ENCODE data around the gene NPR3. TPM values are rescaled to one million over a fixed set of nuclear protein-coding genes. Genes with fewer than 3 reads are reported as not detected.

NPR3 gene
- total RNA-seq, 1 experiment from 2014 or later: not detected

- no peak overlapping the region for H2BK120ac ChIP-seq (ENCODE audit: low read depth, low read length, poor library complexity, severe bottlenecking)
- H3K4me3 Mint-ChIP-seq: no peak overlapping the region
Observed at GRCh38 chr5:32721626-32722025, 10.5 kb downstream of the NPR3 start.

More at GRCh38 chr5:32721626-32722025, 10.5 kb downstream of the NPR3 start:
- Histone ChIP-seq H2BK20ac (ENCODE audit: low read depth, low read length, poor library complexity, severe bottlenecking) (no peak overlapping the region), H3K14ac (ENCODE audit: insufficient read depth, low read length) (no peak overlapping the region), H4K8ac (replicated peaks; ENCODE audit: insufficient read length, low read depth, low read length) (no peak overlapping the region), H3K23ac (ENCODE audit: insufficient read length, low read depth, low read length) (no peak overlapping the region), H3K23me2 (ENCODE audit: insufficient read length, low read depth, low read length, poor library complexity, severe bottlenecking) (no peaks in the 10 kb centered on the region), H3K18ac (ENCODE audit: insufficient read length, low read depth, low read length) (no peak overlapping the region), H4K91ac (ENCODE audit: insufficient read length, low read depth, low read length) (no peak overlapping the region), H2BK5ac (ENCODE audit: insufficient read length, low read length) (no peak overlapping the region), H3K9me3 (ENCODE audit: control insufficient read depth, low read depth, low read length) (no peaks in the 10 kb centered on the region), H3K79me2 (ENCODE audit: insufficient read depth, low read length) (no peaks in the 10 kb centered on the region), H4K5ac (ENCODE audit: insufficient read length, low read depth, low read length) (no peak overlapping the region), H3K4ac (ENCODE audit: low read depth, low read length) (no peak overlapping the region), H3K27me3 (ENCODE audit: insufficient read depth, low read length) (no peaks in the 10 kb centered on the region), H3K4me1 (ENCODE audit: insufficient read depth, low read length) (no peaks in the 10 kb centered on the region), H2BK12ac (ENCODE audit: insufficient read length, low read depth, low read length) (no peak overlapping the region), H2BK15ac (ENCODE audit: low read depth, low read length) (no peak overlapping the region), H3K79me1 (ENCODE audit: insufficient read depth, low read depth, low read length, poor library complexity, severe bottlenecking) (no peaks in the 10 kb centered on the region), H3K4me2 (ENCODE audit: insufficient read depth, insufficient read length, low read length) (no peak overlapping the region), H4K20me1 (ENCODE audit: control insufficient read depth, insufficient read depth, insufficient read length) (no peaks in the 10 kb centered on the region), H2AK5ac (ENCODE audit: insufficient read length, low read length) (no peak overlapping the region), H3K9ac (ENCODE audit: extremely low read depth, insufficient read length, low read length) (no peak overlapping the region), H3K27ac (ENCODE audit: insufficient read length, low read depth, low read length) (no peak overlapping the region), H3K56ac (ENCODE audit: insufficient read length, low read depth, low read length) (no peak overlapping the region), H3T11ph (ENCODE audit: low read length) (no peak overlapping the region), H2AFZ (ENCODE audit: low read length) (no peak overlapping the region)
- TF ChIP-seq CTCF (conservative IDR thresholded peaks at IDR 0.05): no peak
- Mint-ChIP-seq H3K9me3 (peaks cover 2 to 12% of the 10 kb centered on the region in 2 experiments; a peak in 4 of 5 replicates), H3K36me3 (ENCODE audit: insufficient read depth in 1 of 3, low read depth in 3 of 3) (no peaks in the 10 kb centered on the region; a peak in 2 of 7 replicates), H3K27ac (no peak overlapping the region), H3K4me1 (no peaks in the 10 kb centered on the region), H3K27me3 (ENCODE audit: low read depth) (peaks cover 44% of the 10 kb centered on the region)
- DNase-seq: no peak

Data from H9 (cell line).